Stimulated activated CD4-positive, alpha-beta T cell treated with anti-CD3 and anti-CD28 coated beads, Interleukin-2, amount 100 ng/mL, for 4 hours (primary cell): ENCODE measurements around the gene ARHGEF12.

ENCODE experiments used
- DNase-seq: peaks from one replicate; pipeline ENCODE4 v3.0.0-alpha.2; 2020; ENCODE audit warnings: low read depth

Gene ARHGEF12

DNA sequence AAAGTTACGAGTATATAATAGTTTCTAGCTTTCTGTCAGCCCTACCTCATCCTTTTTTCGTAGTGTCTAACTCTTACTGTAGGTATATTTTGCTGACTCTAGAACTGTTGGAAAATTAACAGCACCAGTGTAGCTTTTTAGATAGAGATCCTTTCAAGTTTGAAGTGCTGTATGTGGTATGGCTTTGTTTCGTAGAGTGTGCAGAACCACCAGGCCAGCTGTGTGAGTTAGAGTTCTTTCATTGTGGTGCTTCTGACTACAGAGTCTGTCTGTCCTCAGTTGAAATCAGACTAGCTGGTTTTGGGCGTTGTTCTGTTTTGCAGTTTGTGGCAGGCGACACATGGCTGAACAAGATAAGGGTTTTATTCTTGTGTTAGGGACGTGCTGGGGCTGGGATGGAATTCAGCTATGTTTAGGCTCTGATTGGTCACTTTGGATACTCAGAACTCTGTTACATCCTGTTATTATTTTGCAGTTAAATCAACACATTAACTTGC is 3.2 kb downstream of the ARHGEF12 start:
- DNase-seq, result no peak

DNA sequence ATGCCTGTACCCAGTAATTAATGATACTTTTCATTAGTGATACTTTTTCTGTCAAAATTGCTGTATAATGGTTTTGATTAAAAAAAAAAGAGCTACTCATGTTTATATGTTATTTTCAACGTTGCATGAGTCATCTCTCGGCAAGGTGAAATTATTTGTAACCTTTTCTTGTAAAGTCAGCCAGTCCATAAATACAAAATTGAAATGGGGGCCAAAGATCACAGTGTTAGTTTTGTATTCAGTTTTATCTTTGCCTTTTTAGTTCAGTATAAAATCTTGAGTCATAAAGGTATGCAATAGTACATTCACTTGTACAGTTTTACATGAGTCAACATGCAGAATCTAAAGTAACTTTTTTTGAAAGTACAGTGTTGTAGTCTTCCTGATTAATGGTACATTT is 4.3 kb downstream of the ARHGEF12 start:
- DNase-seq, result no peak

DNA sequence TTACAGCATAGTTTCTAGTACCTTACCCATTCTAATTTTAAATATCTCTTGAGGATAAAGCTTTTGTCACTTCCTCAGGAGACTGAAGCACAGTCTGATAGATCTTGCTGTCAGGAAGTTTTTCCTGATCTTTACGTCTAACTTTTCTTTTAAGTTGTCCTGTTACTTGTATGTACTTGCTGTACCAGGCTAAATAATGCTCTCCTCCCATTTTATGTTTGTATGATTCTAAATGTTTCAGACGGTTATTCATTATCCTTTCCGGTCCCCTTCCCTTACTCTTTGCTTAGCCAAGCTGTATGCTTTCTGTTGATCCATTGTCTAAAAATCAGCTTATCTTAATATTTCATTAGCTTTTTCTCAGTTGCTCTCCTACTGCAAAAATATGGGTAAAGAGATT is 6.0 kb downstream of the ARHGEF12 start:
- DNase-seq, result no peak

DNA sequence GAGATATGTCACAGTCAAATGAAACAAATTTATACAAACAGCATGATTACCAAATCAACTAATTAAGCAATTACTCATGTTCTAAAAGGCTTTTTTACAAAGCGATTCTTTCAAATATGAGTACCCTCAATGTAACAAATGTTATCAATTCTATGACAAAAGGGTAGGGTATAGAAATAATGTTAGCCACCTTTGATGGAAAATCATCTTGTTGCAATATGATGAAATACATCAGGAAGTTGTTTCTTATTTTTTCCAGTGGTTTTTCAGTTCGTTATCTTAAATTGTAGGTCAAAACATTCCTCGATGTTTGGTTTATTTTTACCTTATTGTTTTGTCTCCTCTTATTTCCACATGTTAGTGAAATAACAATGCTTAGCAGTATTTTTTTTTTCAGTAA is 6.5 kb downstream of the ARHGEF12 start:
- no peak for DNase-seq

DNA sequence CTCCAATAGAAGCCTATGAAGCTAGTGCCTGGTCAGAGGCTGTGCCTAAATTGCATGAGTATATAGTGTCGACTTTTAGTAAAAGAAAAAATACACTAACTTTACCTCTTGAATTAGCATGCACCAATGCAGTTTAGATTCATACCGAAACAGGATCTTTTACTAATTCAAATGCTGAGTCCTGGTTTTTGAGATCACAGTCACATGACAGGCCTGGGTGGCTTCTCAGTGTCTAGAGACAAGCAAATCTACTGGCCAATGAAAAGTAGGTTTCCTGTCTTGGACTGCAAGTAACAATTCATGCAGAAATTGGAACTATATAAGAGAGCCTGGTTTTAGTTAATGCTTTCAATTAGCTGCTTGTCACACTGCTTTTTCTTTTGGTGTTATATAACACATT is 7.2 kb downstream of the ARHGEF12 start:
- no peak for DNase-seq

DNA sequence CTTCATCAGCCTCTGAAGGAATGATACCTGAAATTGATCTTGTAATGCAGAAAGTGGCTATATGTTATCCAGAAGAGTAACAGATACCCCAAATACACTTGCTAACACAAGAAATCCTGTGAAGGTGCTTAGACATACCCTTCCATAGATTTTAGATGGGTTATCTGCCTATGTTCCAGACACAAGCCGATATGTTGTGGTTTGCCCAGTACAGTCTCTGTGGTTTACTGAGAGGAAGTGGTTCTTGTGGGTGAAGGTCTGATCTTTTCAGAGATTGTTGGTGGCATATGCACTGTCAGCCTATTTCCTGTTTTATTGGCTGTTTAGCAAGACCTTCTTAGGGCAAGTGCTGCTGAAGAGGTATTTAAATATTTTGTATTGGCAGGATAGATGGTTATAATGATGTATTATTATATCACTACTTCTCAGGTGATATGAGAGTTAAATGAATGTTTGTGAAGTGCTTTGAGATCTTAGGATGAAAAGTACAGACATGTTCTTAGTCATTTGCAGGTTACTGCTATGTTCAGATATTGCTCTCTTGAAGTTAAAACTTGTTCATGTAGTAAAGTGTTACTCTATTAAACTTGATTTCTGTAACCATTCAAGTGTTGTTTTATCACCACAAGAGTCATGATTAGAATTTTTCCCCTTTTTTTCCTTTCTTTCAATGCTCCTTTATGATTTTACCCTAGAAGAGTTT is 8.2 kb downstream of the ARHGEF12 start:
- no peak for DNase-seq

DNA sequence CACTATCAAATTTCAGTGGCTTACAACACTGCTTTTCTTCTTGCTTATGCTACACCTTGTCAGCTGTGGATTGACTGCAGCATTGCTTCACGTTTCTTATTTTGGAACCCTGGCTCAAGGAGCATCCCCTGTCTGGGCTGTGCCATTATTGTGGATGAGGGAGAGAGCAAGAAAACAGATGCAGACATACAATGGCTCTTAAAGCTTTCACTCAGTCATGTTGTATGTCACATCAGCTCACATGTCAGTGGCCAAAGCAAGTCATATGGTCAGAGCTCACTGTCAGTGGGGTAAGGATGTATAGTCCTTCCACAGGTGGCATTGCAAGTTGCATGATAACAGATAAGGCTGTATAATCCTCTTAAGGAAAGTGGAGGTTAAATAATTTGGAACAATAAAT is 10.0 kb downstream of the ARHGEF12 start:
- no peak for DNase-seq

DNA sequence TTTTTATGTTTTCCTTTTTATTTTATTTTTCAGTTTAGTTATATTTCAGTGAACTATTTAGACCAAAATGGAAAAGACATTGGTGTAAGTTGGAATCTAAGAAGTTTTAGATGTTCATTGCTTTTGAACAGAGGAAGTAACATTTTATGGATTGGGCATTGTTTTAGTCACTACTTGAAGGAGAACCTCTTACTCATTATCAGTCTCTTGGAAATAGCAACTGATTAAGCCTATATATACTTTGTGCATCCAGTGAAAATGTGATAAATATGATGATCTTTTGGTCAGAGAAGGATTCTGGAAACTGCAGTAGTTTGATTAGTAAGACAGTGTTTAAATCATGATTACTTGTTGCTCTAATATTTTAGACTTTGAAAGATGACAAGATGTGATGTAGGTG is 14.4 kb downstream of the ARHGEF12 start:
- no peak for DNase-seq

DNA sequence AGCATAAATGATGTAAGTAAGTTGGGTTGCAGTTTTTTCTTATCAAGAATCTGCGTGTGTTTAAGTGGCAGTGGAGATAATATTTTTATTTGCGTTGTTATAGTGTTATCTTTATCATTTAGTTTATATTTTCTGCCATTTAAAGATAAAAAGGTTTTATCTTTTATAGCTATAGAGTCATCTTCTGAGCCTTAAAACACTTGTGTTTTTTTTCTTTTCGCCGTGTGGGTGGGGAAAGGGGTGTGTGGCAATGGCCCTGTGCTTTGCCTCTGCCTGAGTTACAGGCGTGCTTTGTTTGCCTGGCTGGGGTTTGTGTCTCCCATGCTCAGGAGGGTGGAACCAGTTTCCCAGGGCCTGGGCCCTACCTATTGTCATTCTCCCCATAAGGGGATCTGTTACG is 16.2 kb downstream of the ARHGEF12 start:
- no peak for DNase-seq

DNA sequence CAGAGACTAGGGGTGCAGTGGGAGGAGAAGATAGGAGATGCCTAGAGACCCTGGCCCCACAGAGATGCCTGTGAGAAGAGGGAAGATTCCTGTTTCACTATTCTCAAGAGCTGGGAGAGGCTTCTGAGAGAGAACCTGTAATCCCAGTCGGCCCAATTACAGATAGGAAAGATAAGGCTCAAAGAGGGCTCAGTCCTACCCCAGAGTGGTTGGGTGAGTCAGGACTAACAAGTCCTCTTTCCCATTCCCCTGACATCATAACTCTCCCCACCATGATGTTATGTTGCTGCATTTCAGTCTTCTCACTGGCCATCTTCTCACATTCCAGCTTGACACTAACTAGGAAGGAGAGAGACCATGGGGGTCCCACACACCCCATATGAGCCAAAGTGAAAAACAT is 17.9 kb downstream of the ARHGEF12 start:
- no peak for DNase-seq

DNA sequence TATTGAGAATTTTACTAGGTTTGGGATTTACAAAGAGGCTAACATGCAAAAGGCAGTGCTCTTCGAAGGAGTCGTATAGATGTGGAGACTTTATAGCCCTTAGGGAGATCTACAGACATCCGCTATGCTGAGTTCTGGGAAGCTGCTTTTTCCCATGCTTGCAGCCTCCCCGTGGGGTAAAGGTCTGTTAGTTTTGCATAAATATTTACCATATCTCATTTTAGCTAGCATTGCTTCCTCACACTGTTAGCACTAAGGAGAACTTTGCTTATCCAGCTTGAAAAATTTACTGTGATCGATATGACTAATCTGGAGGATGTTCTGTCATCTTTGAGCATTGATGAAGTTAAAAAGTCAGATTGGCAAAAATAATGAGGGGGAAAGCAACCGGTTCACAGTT is 18.6 kb downstream of the ARHGEF12 start:
- no peak for DNase-seq

DNA sequence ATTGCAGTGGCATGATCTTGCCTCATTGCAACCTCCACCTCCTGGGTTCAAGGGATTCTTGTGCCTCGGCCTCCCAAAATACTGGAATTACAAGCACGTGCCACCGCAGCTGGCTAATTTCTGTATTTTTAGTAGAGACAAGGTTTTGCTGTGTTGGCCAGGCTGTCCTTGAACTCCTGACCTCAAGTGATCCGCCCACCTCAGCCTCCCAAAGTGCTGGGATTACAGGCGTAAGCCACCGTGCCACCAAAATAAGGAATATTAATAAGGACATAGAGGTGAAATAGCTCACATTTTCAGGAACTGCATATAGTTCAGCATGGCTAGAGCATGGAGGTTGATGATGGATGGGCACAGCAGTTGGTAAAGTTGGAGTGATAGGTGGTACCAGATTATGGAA is 21.4 kb downstream of the ARHGEF12 start:
- no peak for DNase-seq

DNA sequence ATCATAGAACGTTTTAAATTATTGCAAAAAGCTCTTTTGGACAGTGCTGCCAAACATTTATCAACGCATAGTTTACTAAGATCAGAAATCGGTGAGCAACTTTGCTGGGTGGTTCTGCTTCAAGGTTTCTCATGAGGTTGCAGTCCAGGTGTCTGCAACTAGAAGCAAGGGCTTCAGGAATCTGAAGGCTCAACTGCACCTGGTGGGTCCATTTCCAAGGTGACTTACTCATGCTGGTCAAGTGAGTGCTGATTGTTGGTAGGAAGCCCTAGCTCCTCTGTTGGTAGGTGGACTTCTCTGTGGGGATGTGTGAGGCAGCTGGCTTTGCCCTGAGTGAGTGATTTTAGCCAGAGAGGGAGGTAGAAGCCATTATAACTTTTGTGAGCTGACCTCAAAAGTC is 22.5 kb downstream of the ARHGEF12 start:
- DNase-seq, result no peak

DNA sequence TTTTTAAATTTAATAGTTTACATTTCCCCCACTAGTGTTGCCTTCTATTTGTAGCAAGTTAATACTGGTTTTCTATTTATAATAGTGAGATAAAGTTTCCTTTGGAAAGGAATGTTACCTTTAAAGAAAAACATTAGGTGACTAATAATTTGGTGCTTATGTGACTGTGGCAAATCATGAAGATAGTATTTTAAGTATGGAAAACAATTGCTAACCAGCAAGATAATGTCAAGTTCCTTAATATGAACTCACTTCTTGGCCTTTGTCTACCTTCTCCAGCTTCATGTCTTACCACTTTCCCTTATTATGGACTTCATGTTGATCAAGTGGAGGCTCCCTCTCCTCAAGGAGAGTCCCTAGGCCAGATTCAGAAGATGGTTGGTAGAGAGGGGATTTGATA is 27.2 kb downstream of the ARHGEF12 start:
- no peak for DNase-seq

DNA sequence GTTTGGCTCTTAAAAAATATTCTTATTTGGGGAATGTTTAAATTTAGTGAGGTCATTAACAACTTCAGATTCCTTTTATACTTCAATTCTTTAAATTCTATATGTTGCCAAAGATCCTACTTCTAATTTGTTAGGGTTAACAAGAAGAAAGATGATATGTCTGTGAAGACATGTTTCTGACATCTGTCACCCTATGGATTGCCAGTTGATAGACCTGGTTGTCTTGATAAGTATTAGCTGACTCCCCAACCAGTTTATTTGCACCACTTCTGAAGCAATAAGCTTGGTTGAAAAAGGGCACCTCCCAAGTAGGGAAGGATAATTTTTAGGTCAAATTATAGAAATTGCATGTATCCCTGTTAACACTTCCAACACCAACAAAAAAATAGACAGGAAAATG is 29.3 kb downstream of the ARHGEF12 start:
- no peak for DNase-seq

DNA sequence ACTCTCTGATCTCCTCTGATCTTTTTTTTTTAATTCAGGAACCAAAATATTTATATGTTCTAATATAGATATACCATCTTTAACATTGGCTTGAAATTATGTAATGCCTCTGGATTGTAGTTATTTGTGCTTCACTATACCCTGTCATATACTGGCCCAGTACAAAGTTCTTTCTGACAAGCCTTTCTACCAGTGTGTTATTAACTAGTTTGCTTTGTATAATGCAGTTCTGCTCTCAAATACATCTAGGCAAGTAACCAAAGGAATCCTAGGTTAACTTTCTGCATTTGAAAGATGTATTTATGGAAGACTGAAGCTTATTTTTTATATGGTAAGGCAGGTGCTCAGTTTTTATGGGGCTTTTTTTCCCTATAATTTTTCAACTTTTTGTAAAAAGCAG is 36.1 kb downstream of the ARHGEF12 start:
- no peak for DNase-seq

DNA sequence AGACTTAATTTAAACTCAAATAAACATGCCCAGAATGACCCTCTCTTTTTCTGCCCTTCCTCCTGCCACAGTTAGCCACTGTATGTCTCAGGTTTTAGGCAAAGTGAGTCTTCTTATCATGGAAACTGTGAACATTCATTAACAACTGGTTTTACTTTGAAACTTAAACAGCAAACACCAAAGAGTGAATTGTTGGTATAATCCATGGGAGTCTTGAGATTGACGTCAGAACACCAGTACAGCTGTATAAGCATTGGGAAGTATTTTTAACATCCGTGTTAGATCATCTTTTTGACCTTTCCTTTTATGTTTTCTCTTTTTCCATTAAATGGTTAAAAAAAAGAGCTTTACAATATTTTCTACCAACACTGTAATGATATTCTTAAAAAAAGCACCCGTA is 38.9 kb downstream of the ARHGEF12 start:
- DNase-seq, result no peak

DNA sequence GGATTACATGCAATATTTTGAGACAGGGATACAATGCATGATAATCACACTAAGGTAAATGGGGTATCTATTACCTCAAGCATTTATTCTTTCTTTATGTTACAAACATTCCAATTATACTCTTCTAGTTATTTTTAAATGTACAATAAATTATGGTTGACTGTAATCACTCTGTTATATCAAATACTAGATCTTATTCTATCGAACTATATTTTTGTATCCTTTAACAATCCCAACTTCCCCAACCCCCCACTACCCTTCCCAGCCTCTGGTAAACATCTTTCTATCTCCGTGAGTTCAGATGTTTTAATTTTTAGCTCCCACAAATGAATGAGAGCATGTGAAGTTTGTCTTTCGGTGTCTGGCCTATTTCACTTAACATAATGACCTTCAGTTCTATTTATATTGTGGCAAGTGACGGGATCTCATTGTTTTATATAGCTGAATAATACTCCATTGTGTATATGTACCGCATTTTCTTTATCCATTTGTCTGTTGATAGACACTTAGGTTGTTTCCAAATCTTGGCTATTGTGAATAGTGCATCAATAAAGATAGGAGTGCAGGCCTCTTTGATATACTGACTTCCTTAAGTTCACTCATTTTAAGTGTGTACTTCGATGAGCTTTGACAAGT is 40.5 kb downstream of the ARHGEF12 start:
- DNase-seq, result no peak

DNA sequence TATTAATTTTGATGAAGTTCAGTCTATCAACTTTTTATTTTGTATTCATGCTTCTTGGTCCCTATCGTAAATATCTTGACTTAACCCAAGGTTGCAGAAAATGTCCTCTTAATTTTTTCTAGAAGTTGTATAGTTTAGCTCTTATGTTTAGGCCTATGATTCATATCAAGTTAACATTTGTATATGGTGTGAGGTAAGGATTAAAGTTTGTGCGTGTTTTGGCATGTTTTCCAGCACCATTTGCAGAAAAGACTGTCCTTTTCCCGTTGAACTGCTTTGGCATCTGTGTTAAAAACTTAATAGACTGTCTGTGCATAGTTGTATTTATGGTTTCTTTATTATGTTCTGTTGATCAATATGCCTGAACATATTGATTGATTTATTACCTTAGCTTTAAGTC is 42.3 kb downstream of the ARHGEF12 start:
- DNase-seq, result no peak

DNA sequence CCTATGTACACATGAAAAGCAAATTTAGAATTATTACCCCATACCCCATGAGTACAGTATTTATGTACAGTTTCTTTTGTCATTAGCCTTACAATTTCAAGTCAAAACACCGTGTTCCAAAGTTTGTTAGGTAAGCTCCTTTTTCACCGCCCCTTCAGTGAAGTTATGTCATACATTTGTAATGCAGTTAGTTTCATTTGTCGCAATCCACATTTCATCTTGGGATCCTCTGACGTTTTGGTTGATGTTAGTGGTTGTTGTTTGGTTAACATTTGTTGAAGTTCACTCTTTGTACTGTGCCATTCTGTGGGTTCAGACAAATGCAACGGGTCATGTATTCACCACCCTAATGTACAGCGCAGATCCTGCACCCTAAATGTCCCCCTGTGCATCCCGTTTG is 45.2 kb downstream of the ARHGEF12 start:
- DNase-seq, result no peak

DNA sequence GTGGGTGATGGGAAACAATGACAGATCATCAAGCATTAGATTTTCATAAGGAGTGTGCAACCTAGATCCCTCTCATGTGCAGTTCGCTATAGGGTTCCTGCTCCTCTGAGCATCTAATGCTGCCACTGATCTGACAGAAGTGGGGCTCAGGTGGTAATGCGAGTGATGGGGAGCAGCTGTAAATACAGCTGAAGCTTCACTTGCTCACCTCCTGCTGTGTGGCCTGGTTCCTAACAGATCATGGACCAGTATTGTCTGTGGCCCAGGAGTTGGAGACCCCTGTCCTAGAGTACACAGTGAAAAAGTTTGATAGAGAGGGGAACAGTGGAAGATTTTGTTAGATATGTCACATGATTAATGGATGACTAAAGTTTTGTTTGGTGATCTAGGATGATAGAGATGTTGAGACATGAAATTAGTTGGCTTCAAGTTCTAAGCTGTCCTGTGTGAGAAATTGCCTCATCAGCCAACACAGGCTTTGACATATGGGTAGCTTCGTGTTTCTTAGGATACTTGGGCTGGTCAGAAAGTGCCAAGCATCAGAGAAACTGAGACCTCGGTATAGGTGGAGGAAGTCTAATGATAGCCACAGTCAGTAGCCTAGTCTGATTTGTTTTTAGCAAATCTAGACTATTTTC is 47.4 kb downstream of the ARHGEF12 start:
- DNase-seq, result no peak

DNA sequence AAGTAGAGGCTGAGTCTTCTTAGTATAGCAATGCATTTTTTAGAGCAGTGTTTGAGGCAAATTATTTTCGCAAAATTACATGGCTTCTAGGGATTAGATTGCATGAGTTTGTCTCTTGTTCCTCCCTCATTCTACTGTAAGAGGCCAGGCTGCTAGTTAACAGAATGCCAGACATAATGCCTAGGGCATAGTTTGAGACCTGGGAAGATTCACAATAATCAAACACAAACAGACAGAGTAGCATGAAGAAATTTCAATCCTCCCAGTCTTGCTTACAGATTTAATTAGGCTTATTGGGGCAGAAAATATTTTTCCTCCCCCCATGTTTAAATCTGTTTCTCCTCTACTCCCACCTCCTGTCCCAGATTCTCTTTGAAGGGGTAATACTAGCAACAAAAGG is 48.3 kb downstream of the ARHGEF12 start:
- no peak for DNase-seq

DNA sequence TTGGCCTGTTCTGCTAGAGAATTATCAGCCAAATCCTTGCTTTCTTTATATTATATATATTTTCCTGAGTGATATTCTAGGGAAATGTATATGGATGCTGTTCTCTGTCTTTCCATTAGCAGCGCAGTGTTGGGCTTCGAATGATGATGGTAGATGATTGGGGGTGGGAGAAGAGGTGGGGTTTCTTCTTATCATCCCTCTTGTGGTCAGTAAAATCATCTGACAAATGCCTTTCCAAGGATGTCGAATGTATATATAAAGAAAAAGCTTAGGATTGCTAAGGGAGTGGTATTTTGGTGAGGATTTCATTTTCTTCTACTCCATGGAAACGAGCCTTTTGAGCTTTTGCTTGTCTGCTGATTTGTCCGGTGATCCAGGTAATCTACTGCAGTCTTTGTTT is 48.9 kb downstream of the ARHGEF12 start:
- no peak for DNase-seq

DNA sequence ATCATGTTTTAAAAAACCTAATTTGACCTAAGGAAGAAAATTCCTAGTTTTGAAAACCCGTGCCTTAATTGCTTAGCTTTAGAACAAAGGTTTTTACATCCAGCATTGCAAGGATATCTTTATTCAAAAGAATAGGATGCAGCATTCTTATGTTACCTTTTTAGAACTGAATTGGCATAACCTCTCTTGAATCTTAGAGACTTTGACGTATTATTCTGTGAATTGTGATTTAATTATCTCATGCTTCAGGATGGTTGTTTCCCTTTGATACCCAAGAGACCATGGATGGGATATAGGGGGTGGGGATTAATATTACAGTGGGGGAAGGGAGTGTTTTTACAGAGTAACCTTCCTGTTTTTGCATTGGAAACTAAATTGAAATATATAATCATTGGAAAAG is 49.4 kb downstream of the ARHGEF12 start:
- DNase-seq, result no peak
